Measurements from ENCODE around the gene CDH23. TPM values are rescaled to one million over a fixed set of nuclear protein-coding genes. Genes with fewer than 3 reads are reported as not detected.

Gene CDH23
- total and polyA plus RNA-seq, 9 of the 15 experiments (the other 6 are each of a cell fraction or from before 2014, with no cell fraction given), result 0.18 to 1.2 (median 0.47) TPM

GRCh38 chr10:71795248-71795647 lies 398.5 kb downstream of the CDH23 start (continued):
- no peak for TF ChIP-seq ZNF318 (IDR thresholded peaks at IDR 0.05; ENCODE audit: borderline replicate concordance in 1 of 2, low read depth in 1 of 2)
- TF ChIP-seq CBFA2T3 (IDR thresholded peaks at IDR 0.05), result no peak
- TF ChIP-seq HDAC1 (IDR thresholded peaks at IDR 0.05), result peak in 1 of 2 experiments; percentile 65; a peak in 2 of 4 replicates
- TF ChIP-seq ID3 (CRISPR knock-in tag; IDR thresholded peaks at IDR 0.05), result no peak
- TF ChIP-seq ID3 (tag; IDR thresholded peaks at IDR 0.05), result no peak
- no peak for TF ChIP-seq HMGN3 (IDR thresholded peaks at IDR 0.05; ENCODE audit: borderline replicate concordance, extremely low read depth, insufficient read length, low read depth, low read length)
- no peak for TF ChIP-seq U2AF2 (optimal IDR thresholded peaks at IDR 0.05; ENCODE audit: low read depth, low read length)
- no peak for TF ChIP-seq NCOR1 (IDR thresholded peaks at IDR 0.05)
- TF ChIP-seq PTTG1 (tag; IDR thresholded peaks at IDR 0.05; ENCODE audit: low read depth), result 0 out of 2 replicates have a peak, but pooled peaks have one; percentile 54
- peak; percentile 88; the same call in 1 of the 2 replicates for TF ChIP-seq CREB3 (tag; conservative IDR thresholded peaks at IDR 0.05; ENCODE audit: low read depth)
- no peak for TF ChIP-seq SRSF9 (IDR thresholded peaks at IDR 0.05; ENCODE audit: borderline replicate concordance, low read depth, low read length)
- no peak for TF ChIP-seq SMARCB1 (IDR thresholded peaks at IDR 0.05; ENCODE audit: insufficient read length, low read depth)
- TF ChIP-seq TFAP4 (CRISPR knock-in tag; IDR thresholded peaks at IDR 0.05; ENCODE audit: borderline replicate concordance), result no peak
- TF ChIP-seq DACH1 (IDR thresholded peaks at IDR 0.05; ENCODE audit: partially characterized antibody), result no peak
- TF ChIP-seq TAF1 (IDR thresholded peaks at IDR 0.05; ENCODE audit: control insufficient read depth, extremely low read depth, insufficient read depth, low read length, severe bottlenecking), result no peak
- TF ChIP-seq ZNF212 (CRISPR knock-in tag; IDR thresholded peaks at IDR 0.05), result no peak
- no peak for TF ChIP-seq NR2C1 (IDR thresholded peaks at IDR 0.05)
- peak; percentile 32; the same call in 1 of the 2 replicates for TF ChIP-seq NR2C1 (tag; IDR thresholded peaks at IDR 0.05)
- no peak for TF ChIP-seq NCOA2 (IDR thresholded peaks at IDR 0.05; ENCODE audit: partially characterized antibody in 2 of 2)
